IMR-90 (cell line): ENCODE data around the gene TIAM1.

Experiments
- CEBPB ChIP-seq: IDR thresholded peaks from 2 replicates; pipeline ENCODE4 v1.6.1; 2012; ENCODE audit warnings: low read depth, low read length, improper control_type of control experiment
- CTCF ChIP-seq: conservative IDR thresholded peaks from 2 replicates; pipeline ENCODE4 v1.5.1; 2012; ENCODE audit warnings: mild to moderate bottlenecking, low read depth, low read length, improper control_type of control experiment
- MAFK ChIP-seq: IDR thresholded peaks from 2 replicates; pipeline ENCODE4 v1.6.1; 2012; ENCODE audit warnings: low read depth, low read length, improper control_type of control experiment
- POLR2A ChIP-seq: IDR thresholded peaks from 2 replicates; pipeline ENCODE4 v1.6.1; 2012; ENCODE audit warnings: mild to moderate bottlenecking, low read depth, low read length
- RAD21 ChIP-seq: IDR thresholded peaks from 2 replicates; pipeline ENCODE4 v1.6.1; 2012; ENCODE audit warnings: low read length, improper control_type of control experiment
- RCOR1 ChIP-seq: IDR thresholded peaks from 2 replicates; pipeline ENCODE4 v1.6.1; 2012; ENCODE audit warnings: mild to moderate bottlenecking, low read length, improper control_type of control experiment; ENCODE audit not compliant: insufficient replicate concordance
- SMC3 ChIP-seq: fragments of 150-350 bp; IDR thresholded peaks from 2 replicates; pipeline ENCODE4 v1.6.1; 2016; ENCODE audit warnings: low read depth, mild to moderate bottlenecking, antibody characterized with exemption, low read length, moderate library complexity

- TF ChIP-seq CTCF, result no peak
- no peak for TF ChIP-seq POLR2A
- no peak for TF ChIP-seq SMC3
- TF ChIP-seq RCOR1, result no peak
- TF ChIP-seq CEBPB, result no peak
- TF ChIP-seq RAD21, result no peak
- no peak for TF ChIP-seq MAFK
Measured at GRCh38 chr21:31201548-31201947, 142.5 kb downstream of the TIAM1 start.
